Measurements from ENCODE around the gene LRFN2.

Gene LRFN2

DNA sequence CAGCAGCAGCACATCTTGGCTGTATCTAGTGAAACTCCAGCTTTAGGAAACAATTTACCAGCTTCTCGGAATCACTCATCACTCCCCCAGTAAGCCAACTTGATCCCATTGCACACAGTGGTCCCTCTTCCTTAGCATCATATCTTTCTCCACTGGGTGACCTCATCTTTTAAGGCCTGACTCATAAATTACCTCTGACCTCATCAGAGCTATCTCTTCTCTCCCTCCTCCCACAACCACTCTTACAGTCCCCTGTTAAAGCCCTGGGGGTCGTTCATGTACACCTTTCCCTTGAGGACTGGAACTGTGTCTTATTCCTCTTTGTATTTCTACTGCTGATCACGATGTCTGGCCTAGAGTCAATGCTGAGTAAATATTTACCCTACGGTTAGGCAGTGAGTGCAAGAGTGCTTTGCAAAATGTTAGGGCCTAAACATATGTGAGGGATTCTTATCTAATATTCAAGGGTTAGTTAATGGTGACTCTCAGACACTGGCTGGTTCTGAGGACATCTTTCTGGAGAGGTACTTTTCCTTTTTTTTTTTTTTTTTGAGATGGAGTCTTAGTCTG, 187.2 kb downstream of the LRFN2 start:
- TF ChIP-seq, protein P1, sequence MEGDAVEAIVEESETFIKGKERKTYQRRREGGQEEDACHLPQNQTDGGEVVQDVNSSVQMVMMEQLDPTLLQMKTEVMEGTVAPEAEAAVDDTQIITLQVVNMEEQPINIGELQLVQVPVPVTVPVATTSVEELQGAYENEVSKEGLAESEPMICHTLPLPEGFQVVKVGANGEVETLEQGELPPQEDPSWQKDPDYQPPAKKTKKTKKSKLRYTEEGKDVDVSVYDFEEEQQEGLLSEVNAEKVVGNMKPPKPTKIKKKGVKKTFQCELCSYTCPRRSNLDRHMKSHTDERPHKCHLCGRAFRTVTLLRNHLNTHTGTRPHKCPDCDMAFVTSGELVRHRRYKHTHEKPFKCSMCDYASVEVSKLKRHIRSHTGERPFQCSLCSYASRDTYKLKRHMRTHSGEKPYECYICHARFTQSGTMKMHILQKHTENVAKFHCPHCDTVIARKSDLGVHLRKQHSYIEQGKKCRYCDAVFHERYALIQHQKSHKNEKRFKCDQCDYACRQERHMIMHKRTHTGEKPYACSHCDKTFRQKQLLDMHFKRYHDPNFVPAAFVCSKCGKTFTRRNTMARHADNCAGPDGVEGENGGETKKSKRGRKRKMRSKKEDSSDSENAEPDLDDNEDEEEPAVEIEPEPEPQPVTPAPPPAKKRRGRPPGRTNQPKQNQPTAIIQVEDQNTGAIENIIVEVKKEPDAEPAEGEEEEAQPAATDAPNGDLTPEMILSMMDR (IDR thresholded peaks at IDR 0.05; ENCODE audit: borderline replicate concordance, insufficient read depth, low read depth, low read length) = no peak

DNA sequence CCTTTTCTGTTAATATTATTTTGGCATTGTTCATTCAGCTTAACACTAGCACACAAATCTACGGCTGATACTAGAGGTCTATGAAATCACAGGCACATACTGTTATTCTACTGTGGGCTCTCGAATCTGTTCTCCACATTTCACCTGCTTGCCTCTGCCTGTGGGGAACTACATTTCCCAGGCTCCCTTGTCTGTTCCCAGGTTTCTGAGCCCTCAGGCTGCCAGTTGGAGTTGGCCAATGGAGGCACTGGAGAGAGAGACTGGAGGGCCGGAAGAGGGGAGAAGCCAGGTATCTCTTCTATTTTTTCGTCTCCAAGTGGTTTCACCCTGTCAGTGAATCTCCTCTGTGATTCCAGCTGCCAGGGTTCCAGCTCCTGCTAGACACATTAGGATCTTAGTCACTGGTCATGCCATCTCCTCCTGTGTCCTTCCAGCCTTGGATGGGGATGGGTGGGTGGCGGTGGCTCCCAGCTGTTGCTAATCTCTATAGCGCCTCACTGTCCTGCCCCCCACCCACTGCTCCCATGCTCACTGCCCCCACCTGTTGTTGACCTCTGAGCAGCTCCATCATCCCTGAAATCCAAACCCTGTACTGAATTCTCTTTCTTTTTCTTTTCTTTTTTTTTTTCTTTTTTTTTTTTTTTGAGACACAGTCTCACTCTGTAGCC, 188.2 kb downstream of the LRFN2 start:
- TF ChIP-seq, protein P1 (IDR thresholded peaks at IDR 0.05; ENCODE audit: borderline replicate concordance, insufficient read depth, low read depth, low read length) = no peak
- no peak overlapping the region for H3K4me3 ChIP-seq (ENCODE audit: low read depth, low read length)

More for the DNA sequence above, 187.2 kb downstream of the LRFN2 start:
- H3K4me3 ChIP-seq (ENCODE audit: low read depth, low read length) = no peak overlapping the region

DNA sequence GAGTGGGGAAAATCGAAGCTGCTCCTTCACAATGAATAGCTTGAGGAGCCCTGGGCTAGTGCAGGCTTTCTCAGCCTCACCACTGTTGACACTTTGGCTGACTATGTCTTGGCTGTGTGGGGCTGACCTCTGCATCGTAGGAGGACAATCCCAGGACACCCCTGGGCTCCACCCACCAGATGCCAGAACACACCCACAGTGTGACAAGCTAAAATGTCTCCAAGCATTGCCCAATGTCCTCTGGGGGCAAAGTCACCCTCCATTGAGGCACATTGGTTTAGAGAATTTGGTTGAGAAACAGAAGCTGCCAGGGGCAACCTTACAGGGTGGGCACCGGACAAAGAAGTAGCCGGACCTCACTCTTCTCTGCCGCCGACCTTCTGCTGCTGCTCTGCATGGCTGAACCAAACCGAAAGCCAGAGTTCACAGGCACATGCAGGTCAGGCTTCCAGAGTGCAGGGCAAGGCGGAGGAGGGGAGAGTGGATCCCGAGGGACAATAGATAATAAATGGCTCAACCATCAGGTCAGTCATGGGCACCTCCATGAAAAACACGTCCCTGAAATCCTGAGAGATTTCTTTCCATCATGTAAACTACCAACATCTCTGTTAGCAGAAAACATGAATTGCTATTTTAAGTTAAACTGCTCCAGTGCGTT, 189.0 kb downstream of the LRFN2 start:
- TF ChIP-seq, protein P1 (IDR thresholded peaks at IDR 0.05; ENCODE audit: borderline replicate concordance, insufficient read depth, low read depth, low read length) = no peak
- H3K4me3 ChIP-seq (ENCODE audit: low read depth, low read length) = no peak overlapping the region

DNA sequence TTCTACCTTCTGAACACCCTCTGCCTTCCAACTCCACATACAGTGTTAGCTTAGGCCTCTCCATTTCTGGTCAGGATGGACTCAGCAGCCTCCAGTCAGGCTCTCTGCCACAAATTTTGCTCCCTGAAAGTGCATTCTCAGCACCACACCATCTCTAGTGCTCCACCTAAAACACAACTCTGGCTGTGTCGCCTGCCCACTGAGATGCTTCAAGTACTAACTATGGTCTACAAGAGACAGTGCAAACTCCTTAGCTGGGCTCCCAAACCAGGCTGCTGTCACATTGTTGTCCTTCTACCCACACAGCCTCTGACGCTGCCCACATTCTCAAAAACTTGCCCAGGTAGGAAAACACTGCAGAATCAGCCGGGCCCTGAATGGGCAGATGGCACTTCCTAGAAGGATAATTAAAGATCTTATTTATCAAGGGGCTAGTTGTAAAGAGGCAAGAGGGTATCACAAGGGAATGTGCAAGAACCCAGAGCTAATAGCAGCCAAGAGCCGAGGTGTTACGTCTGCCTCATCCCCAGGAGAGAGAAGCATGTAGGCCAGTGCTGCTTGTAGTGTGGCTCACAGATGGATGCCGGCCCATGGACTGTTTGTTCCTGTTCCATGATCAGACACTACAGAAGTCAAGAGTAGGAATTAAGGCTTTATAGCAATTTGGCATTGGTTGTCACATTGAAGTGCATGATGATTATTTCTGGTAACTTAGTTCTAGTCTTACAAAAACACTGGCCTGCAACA, 189.7 kb downstream of the LRFN2 start:
- TF ChIP-seq, protein P1 (IDR thresholded peaks at IDR 0.05; ENCODE audit: borderline replicate concordance, insufficient read depth, low read depth, low read length) = no peak
- H3K4me3 ChIP-seq (ENCODE audit: low read depth, low read length) = no peak overlapping the region

DNA sequence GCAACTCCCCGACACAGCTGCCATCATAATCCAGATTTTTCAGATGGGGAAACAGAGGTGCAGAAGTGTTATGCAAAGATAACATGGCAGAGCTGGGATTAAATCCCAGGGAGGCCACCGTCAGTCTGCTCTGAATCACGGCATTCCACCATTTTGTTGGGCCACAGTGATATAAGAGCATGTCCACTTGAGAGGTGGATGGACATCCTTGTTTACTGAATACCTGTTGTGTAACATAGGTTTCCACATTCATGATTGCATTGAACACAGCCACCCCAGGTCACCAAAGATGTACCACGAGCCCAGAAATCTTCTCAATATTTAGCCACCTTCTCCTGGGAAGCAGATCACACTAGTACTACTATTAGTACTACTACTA, 191.5 kb downstream of the LRFN2 start:
- TF ChIP-seq, protein P1 (IDR thresholded peaks at IDR 0.05; ENCODE audit: borderline replicate concordance, insufficient read depth, low read depth, low read length) = no peak
- H3K4me3 ChIP-seq (ENCODE audit: low read depth, low read length) = no peak overlapping the region

DNA sequence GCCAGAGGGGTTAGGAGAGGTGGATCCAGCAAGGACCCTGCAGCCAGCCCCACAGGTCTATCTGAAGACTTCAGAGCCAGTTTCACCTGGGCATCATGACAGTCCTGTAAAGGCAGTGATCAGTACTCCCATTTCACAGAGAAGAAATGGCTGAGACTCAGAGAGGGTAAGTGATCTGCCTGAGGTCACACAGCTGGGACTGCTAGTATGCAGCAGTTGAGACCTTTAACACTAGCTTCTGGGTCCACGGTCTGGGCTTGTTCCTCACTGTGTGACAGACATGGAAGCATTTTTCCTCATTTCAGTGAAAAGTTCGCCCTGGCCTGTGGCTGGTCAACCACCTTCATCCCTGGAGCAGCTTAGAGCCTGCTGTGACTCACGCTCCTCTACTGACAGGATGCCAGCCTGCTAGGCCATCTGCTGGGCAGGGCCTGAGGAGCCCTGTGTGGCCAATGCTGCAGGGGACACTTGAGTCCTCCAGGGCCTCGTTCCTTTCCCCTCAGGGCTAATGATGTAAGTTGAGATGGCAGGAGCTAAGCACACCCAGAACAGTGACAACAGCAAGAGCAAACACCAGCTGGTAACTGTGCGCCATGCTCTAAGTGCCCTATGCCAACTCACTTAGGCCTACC, 192.0 kb downstream of the LRFN2 start:
- TF ChIP-seq, protein P1 (IDR thresholded peaks at IDR 0.05; ENCODE audit: borderline replicate concordance, insufficient read depth, low read depth, low read length) = no peak
- no peak overlapping the region for H3K4me3 ChIP-seq (ENCODE audit: low read depth, low read length)
